DND-41 (cell line): ENCODE measurements around the gene NARS2.

Experiments
- ATAC-seq: fragments of 200-7000 bp; cut with Tn5 transposase; 3 replicates; pipeline ENCODE4 v1.9.1; 2021; ENCODE audit warnings: low read depth; ENCODE audit not compliant: insufficient read depth
- DNase-seq: peaks from one replicate; pipeline ENCODE4 v3.0.0-alpha.2; 2020
- H2AFZ ChIP-seq: 2 replicates; pipeline ENCODE4 v1.6.0; 2012; ENCODE audit warnings: low read depth, low read length
- H3K27ac ChIP-seq: 2 replicates; pipeline ENCODE4 v1.5.1; 2012; ENCODE audit warnings: low read length, inconsistent platforms
- H3K27me3 ChIP-seq: fragments of 200-600 bp; sonication (generic); 2 replicates; pipeline ENCODE4 v1.6.0; 2012; ENCODE audit warnings: low read length, mild to moderate bottlenecking, inconsistent platforms; ENCODE audit not compliant: insufficient read depth, poor library complexity
- H3K36me3 ChIP-seq: 2 replicates; pipeline ENCODE4 v1.5.1; 2012; ENCODE audit warnings: low read length, inconsistent platforms; ENCODE audit not compliant: insufficient read depth
- H3K4me1 ChIP-seq: 2 replicates; pipeline ENCODE4 v1.5.1; 2012; ENCODE audit warnings: mild to moderate bottlenecking, low read length; ENCODE audit not compliant: insufficient read depth
- H3K4me2 ChIP-seq: 2 replicates; pipeline ENCODE4 v1.6.0; 2012; ENCODE audit warnings: mild to moderate bottlenecking, moderate library complexity, low read length, inconsistent platforms; ENCODE audit not compliant: insufficient read depth
- H3K4me3 ChIP-seq, 2 experiments: fragments of 200-600 bp in 1 of 2; shearing (Covaris generic) in 1 of 2; 2 replicates each; pipeline ENCODE4 v1.5.1; 2012 to 2016; ENCODE audit warnings: inconsistent platforms in 2 of 2, low read length in 2 of 2, mild to moderate bottlenecking in 2 of 2, low read depth in 1 of 2, moderate library complexity in 1 of 2
- H3K79me2 ChIP-seq: 2 replicates; pipeline ENCODE4 v1.6.0; 2012; ENCODE audit warnings: low read length, inconsistent platforms; ENCODE audit not compliant: insufficient read depth
- H3K9ac ChIP-seq: 2 replicates; pipeline ENCODE4 v1.6.0; 2012; ENCODE audit warnings: low read depth, mild to moderate bottlenecking, inconsistent platforms, low read length, moderate library complexity
- H3K9me3 ChIP-seq: 2 replicates; pipeline ENCODE4 v1.5.1; 2012; ENCODE audit warnings: low read length, moderate library complexity, mild to moderate bottlenecking, inconsistent platforms; ENCODE audit not compliant: insufficient read depth, severe bottlenecking
- H4K20me1 ChIP-seq: 2 replicates; pipeline ENCODE4 v1.6.0; 2012; ENCODE audit warnings: low read length; ENCODE audit not compliant: insufficient read depth
- EZH2 ChIP-seq: IDR thresholded peaks from 3 replicates; pipeline ENCODE4 v1.6.1; 2012; ENCODE audit warnings: borderline replicate concordance, low read depth, mild to moderate bottlenecking, moderate library complexity, low read length, inconsistent platforms; ENCODE audit not compliant: severe bottlenecking
- TF ChIP-seq, protein P1 (sequence below): IDR thresholded peaks from 2 replicates; pipeline ENCODE4 v1.5.1; 2012; ENCODE audit warnings: borderline replicate concordance, low read length, moderate library complexity, mild to moderate bottlenecking; ENCODE audit not compliant: poor library complexity, severe bottlenecking; ENCODE audit errors: extremely low read depth

NARS2 gene

DNA sequence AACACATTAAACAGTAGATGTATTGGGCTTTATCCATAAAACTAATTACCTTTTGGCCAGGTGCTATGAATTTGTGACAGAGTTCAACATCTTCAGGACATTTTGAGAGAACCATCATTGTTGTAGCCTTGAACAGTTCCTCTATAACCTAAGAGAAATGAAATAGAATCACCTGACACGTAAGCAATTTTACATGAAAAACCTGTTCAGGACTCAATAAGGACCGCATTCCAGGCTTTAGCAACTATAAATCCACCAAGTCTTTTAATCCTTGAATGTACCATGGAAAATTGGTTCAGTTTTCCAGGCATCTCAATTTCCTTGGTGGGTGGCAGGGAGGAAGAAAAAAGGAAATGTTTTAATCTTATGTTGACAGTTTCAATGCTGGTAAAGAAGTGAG is 96.1 kb downstream of the NARS2 start:
- Histone ChIP-seq H3K27me3 (no peaks in the 10 kb centered on the region), H3K4me2 (no peak overlapping the region), H3K4me1 (no peaks in the 10 kb centered on the region), H4K20me1 (no peaks in the 10 kb centered on the region), H3K27ac (no peak overlapping the region), H3K79me2 (no peaks in the 10 kb centered on the region), H3K9ac (no peak overlapping the region), H3K4me3 (no peak overlapping the region), H3K36me3 (peaks cover 38% of the 10 kb centered on the region; the same call in 1 of the 2 replicates), H3K9me3 (no peaks in the 10 kb centered on the region), H2AFZ (no peak overlapping the region)
- DNase-seq (no peak), ATAC-seq (no peak)
- TF ChIP-seq EZH2, result no peak
- TF ChIP-seq, protein P1, sequence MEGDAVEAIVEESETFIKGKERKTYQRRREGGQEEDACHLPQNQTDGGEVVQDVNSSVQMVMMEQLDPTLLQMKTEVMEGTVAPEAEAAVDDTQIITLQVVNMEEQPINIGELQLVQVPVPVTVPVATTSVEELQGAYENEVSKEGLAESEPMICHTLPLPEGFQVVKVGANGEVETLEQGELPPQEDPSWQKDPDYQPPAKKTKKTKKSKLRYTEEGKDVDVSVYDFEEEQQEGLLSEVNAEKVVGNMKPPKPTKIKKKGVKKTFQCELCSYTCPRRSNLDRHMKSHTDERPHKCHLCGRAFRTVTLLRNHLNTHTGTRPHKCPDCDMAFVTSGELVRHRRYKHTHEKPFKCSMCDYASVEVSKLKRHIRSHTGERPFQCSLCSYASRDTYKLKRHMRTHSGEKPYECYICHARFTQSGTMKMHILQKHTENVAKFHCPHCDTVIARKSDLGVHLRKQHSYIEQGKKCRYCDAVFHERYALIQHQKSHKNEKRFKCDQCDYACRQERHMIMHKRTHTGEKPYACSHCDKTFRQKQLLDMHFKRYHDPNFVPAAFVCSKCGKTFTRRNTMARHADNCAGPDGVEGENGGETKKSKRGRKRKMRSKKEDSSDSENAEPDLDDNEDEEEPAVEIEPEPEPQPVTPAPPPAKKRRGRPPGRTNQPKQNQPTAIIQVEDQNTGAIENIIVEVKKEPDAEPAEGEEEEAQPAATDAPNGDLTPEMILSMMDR, result no peak

DNA sequence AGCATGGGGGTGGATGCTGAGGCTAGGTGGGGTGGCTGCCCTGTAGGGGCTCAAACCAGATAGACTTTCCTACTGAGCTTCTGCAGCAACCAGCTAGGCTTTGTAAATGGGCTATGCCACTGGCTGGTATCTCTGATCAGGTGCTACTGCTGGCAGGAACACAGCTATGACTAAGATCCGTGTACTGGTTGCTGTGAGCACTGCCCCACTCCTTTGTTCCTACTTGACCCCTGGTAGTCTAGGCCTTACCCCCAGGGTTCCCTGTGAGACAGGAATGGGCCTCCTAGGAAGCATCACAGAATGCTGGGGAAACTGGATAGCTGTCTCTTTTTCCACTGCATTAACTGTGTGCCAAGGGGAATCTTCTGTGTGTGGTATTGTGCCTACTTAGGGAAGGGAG is 98.6 kb downstream of the NARS2 start:
- H3K36me3 ChIP-seq, result peaks cover 38% of the 10 kb centered on the region; the same call in 1 of the 2 replicates
- no peak for DNase-seq
- no peak overlapping the region for H3K4me2 ChIP-seq
- H3K79me2 ChIP-seq, result no peaks in the 10 kb centered on the region
- H3K27me3 ChIP-seq, result no peaks in the 10 kb centered on the region
- TF ChIP-seq, protein P1, result no peak
- no peak for TF ChIP-seq EZH2
- H3K4me1 ChIP-seq, result no peaks in the 10 kb centered on the region
- no peak overlapping the region for H3K4me3 ChIP-seq
- no peak overlapping the region for H3K27ac ChIP-seq
- no peak for ATAC-seq
- H3K9me3 ChIP-seq, result no peaks in the 10 kb centered on the region
- H2AFZ ChIP-seq, result no peak overlapping the region
- no peak overlapping the region for H3K9ac ChIP-seq
- H4K20me1 ChIP-seq, result no peaks in the 10 kb centered on the region

DNA sequence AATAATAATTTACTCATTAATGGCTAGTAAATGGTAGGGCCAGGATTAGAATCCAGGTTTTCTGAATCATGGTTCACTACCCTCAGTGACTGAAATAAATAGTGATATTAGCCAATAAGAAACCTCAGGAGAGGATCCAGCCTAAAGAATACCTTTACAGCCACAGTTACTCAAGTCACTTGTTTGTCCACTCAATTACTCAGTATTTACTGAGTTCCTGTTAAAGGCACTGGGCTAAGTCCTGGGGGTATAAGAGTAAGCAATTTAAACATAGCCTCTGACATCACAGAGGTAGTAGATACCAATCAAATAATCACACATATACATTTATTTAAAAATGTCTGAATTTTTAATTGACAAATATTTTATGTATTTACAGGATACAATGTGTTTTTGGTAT is 100.2 kb downstream of the NARS2 start:
- H3K27ac ChIP-seq, result no peak overlapping the region
- peaks cover 30% of the 10 kb centered on the region; the same call in 1 of the 2 replicates for H3K36me3 ChIP-seq
- DNase-seq, result no peak
- no peaks in the 10 kb centered on the region for H3K9me3 ChIP-seq
- TF ChIP-seq, protein P1, result no peak
- no peak for TF ChIP-seq EZH2
- no peak overlapping the region for H3K9ac ChIP-seq
- no peak for ATAC-seq
- no peak overlapping the region for H3K4me3 ChIP-seq
- H4K20me1 ChIP-seq, result no peaks in the 10 kb centered on the region
- no peak overlapping the region for H2AFZ ChIP-seq
- no peaks in the 10 kb centered on the region for H3K79me2 ChIP-seq
- H3K4me1 ChIP-seq, result no peaks in the 10 kb centered on the region
- no peaks in the 10 kb centered on the region for H3K27me3 ChIP-seq
- no peak overlapping the region for H3K4me2 ChIP-seq

DNA sequence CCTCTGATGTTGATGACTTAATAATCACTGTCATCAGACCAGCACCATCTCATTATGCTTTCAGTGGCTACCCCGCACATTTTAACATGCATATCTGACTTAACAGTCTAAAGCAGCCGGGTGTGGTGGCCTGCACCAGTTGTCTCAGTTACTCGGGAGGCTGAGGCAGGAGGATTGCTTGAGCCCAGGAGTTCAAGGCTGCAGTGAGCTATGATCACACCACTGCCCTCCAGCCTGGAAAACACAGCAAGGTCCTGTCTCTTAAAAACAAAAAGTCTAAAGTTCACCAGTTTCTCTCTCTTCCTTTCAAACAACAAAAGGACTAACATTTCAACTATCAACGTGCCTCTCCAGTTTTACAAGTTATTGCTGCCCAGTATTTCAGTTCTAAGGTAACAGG is 101.8 kb downstream of the NARS2 start:
- ATAC-seq, result no peak

More for the DNA sequence above, 101.8 kb downstream of the NARS2 start:
- Histone ChIP-seq H3K4me3 (no peak overlapping the region), H3K79me2 (no peaks in the 10 kb centered on the region), H3K36me3 (peaks cover 18% of the 10 kb centered on the region; the same call in 1 of the 2 replicates), H3K4me1 (no peaks in the 10 kb centered on the region), H3K9me3 (no peaks in the 10 kb centered on the region), H4K20me1 (no peaks in the 10 kb centered on the region), H3K27me3 (no peaks in the 10 kb centered on the region), H2AFZ (no peak overlapping the region), H3K9ac (no peak overlapping the region), H3K4me2 (no peak overlapping the region), H3K27ac (no peak overlapping the region)
- DNase-seq, result no peak
- TF ChIP-seq, protein P1, result no peak
- TF ChIP-seq EZH2, result no peak
